CD14-positive monocyte (primary cell): Measurements from ENCODE around the gene TGM1. TPM values are rescaled to one million over a fixed set of nuclear protein-coding genes. Genes with fewer than 3 reads are reported as not detected.

Experiments used
- DNase-seq, 3 donors: peaks; one replicate each; pipeline ENCODE4 v3.0.0-alpha.2; 2011 to 2022
- H2AFZ ChIP-seq: 2 replicates; pipeline ENCODE4 v1.6.0; 2012; ENCODE audit warnings: mild to moderate bottlenecking, low read depth, low read length, inconsistent platforms; ENCODE audit not compliant: insufficient read depth, poor library complexity, severe bottlenecking
- H3K27ac ChIP-seq, 2 donors: 1 replicate in 1 of 2; 2 replicates in 1 of 2; pipeline ENCODE4 v1.5.1; 2012 to 2013; ENCODE audit warnings: low read length in 2 of 2, control low read depth in 1 of 2, inconsistent platforms in 1 of 2, low read depth in 1 of 2, mild to moderate bottlenecking in 1 of 2
- H3K27me3 ChIP-seq, 2 donors: one replicate each; pipeline versions ENCODE4 v1.6.0 to v1.6.1; 2011 to 2013; ENCODE audit warnings: low read length in 2 of 2; ENCODE audit not compliant: control insufficient read depth in 2 of 2, insufficient read depth in 2 of 2
- H3K36me3 ChIP-seq, 2 donors: replicated peaks in 1 of 2; 1 replicate in 1 of 2; 2 replicates in 1 of 2; pipeline versions ENCODE4 v1.5.1 to v1.6.1; 2012 to 2013; ENCODE audit warnings: low read length in 2 of 2, control low read depth in 1 of 2, inconsistent platforms in 1 of 2, mild to moderate bottlenecking in 1 of 2; ENCODE audit not compliant: insufficient read depth in 2 of 2, control insufficient read depth in 1 of 2
- H3K4me1 ChIP-seq, 2 donors: 1 replicate in 1 of 2; 2 replicates in 1 of 2; pipeline versions ENCODE4 v1.5.1 to v1.6.1; 2012 to 2013; ENCODE audit warnings: low read length in 2 of 2, control low read depth in 1 of 2, inconsistent platforms in 1 of 2, mild to moderate bottlenecking in 1 of 2, moderate library complexity in 1 of 2; ENCODE audit not compliant: insufficient read depth in 2 of 2, control insufficient read depth in 1 of 2
- H3K4me2 ChIP-seq: replicated peaks from 2 replicates; pipeline ENCODE3; 2012; ENCODE audit warnings: low read length, moderate library complexity, mild to moderate bottlenecking; ENCODE audit not compliant: poor library complexity, severe bottlenecking; ENCODE audit errors: extremely low read depth
- H3K4me3 ChIP-seq, 3 experiments: fragments of 200-600 bp in 1 of 3; sonication (generic) in 1 of 3; replicated peaks in 1 of 3; 1 replicate in 2 of 3; 2 replicates in 1 of 3; pipeline ENCODE4 v1.5.1; 2011 to 2013; ENCODE audit warnings: low read length in 3 of 3, mild to moderate bottlenecking in 3 of 3, control low read depth in 2 of 3, low read depth in 2 of 3, inconsistent platforms in 1 of 3, moderate library complexity in 1 of 3
- H3K79me2 ChIP-seq: 2 replicates; pipeline ENCODE4 v1.6.0; 2012; ENCODE audit warnings: mild to moderate bottlenecking, control low read depth, inconsistent platforms, low read length, moderate library complexity; ENCODE audit not compliant: insufficient read depth
- H3K9ac ChIP-seq: 2 replicates; pipeline ENCODE4 v1.6.0; 2017; ENCODE audit warnings: low read length, mild to moderate bottlenecking; ENCODE audit not compliant: insufficient read depth, poor library complexity, severe bottlenecking
- H3K9me3 ChIP-seq, 2 donors: replicated peaks in 1 of 2; 1 replicate in 1 of 2; 2 replicates in 1 of 2; pipeline versions ENCODE4 v1.5.1 to v1.6.1; 2012 to 2013; ENCODE audit warnings: low read length in 2 of 2, control low read depth in 1 of 2; ENCODE audit not compliant: control insufficient read depth in 1 of 2, insufficient read depth in 1 of 2
- H4K20me1 ChIP-seq: 2 replicates; pipeline ENCODE4 v1.6.0; 2012; ENCODE audit warnings: mild to moderate bottlenecking, low read length, control low read depth, moderate library complexity; ENCODE audit not compliant: insufficient read depth
- H3K27ac Mint-ChIP-seq, 7 donors: one replicate each; pipeline ENCODE4 v1.8.0; 2020; ENCODE audit warnings: mild to moderate bottlenecking in 7 of 7, mixed read lengths in 7 of 7, moderate library complexity in 6 of 7, inconsistent platforms in 2 of 7
- H3K27me3 Mint-ChIP-seq, 3 donors: one replicate each; pipeline ENCODE4 v1.8.0; 2021 to 2022; ENCODE audit warnings: low read depth in 3 of 3, mild to moderate bottlenecking in 3 of 3, mixed read lengths in 3 of 3, moderate library complexity in 3 of 3, inconsistent platforms in 1 of 3
- H3K36me3 Mint-ChIP-seq, 2 donors: one replicate each; pipeline ENCODE4 v1.8.0; 2020; ENCODE audit warnings: mixed read lengths in 2 of 2, inconsistent platforms in 1 of 2, mild to moderate bottlenecking in 1 of 2
- H3K4me1 Mint-ChIP-seq: one replicate; pipeline ENCODE4 v1.8.0; 2020; ENCODE audit warnings: mild to moderate bottlenecking, mixed read lengths
- H3K4me3 Mint-ChIP-seq, 2 donors: one replicate each; pipeline ENCODE4 v1.8.0; 2020; ENCODE audit warnings: mild to moderate bottlenecking in 2 of 2, mixed read lengths in 2 of 2, moderate library complexity in 1 of 2
- H3K9me3 Mint-ChIP-seq, 7 donors: one replicate each; pipeline ENCODE4 v1.8.0; 2020 to 2022; ENCODE audit warnings: mixed read lengths in 7 of 7, mild to moderate bottlenecking in 6 of 7, moderate library complexity in 6 of 7, inconsistent platforms in 2 of 7
- CTCF ChIP-seq: fragments of 200-600 bp; IDR thresholded peaks from one replicate; pipeline ENCODE4 v1.8.0; 2022; ENCODE audit warnings: antibody characterized with exemption, mild to moderate bottlenecking
- WGBS: methylation state at CpG from one replicate; pipeline ENCODE4 v1.1.5; 2013; ENCODE audit warnings: missing lambda C conversion rate; ENCODE audit not compliant: insufficient coverage; 5-methylcytosine and 5-hydroxymethylcytosine counted together
- intact Hi-C, 2 donors: fragments of 100-400 bp; cut with micrococcal nuclease; formaldehyde crosslinking; loops; one replicate each; pipeline versions ENCODE4 v1.15.0 to v1.15.1; 2023
- polyA plus RNA-seq, 3 donors: library from polyadenylated mRNA; depleted of rRNA in 1 of 3; unstranded in 2 of 3; stranded (reverse) in 1 of 3; fragments of 300-500 nt in 2 of 3; fragments of >200 nt in 1 of 3; fragmentation: Illumina TruSeq in 2 of 3; gene quantifications; 1 replicate in 2 of 3; 2 replicates in 1 of 3; pipeline ENCODE4 v1.2.3, GENCODE V29; 2012 to 2021

TGM1 gene
- polyA plus RNA-seq, 3 donors = 7.8 TPM; not detected in 2

GRCh38 chr14:24256960-24257359, 6.0 kb downstream of the TGM1 start:
- no peak overlapping the region for H2AFZ ChIP-seq
- Mint-ChIP-seq H3K9me3 (no peaks in the 10 kb centered on the region), H3K4me1 (no peaks in the 10 kb centered on the region), H3K27ac (peak overlapping the region in 1 of 7 donors; percentile 16), H3K27me3 (peaks cover 0 to 2% (median 0%) of the 10 kb centered on the region in 3 donors), H3K4me3 (no peak overlapping the region), H3K36me3 (peaks cover 72 to 84% of the 10 kb centered on the region in 2 donors)
- H3K4me3 ChIP-seq = no peak overlapping the region
- no peaks in the 10 kb centered on the region for H3K79me2 ChIP-seq
- intact Hi-C loops = no loop called here
- H3K9ac ChIP-seq = no peak overlapping the region
- peaks cover 47 to 85% of the 10 kb centered on the region in 2 donors for H3K36me3 ChIP-seq
- 93% methylated on average over 4 of the region's 4 CpGs for WGBS
- H3K27me3 ChIP-seq = no peaks in the 10 kb centered on the region
- H4K20me1 ChIP-seq = no peaks in the 10 kb centered on the region
- no peak overlapping the region for H3K4me2 ChIP-seq
- no peak overlapping the region for H3K27ac ChIP-seq
- DNase-seq = no peak
- TF ChIP-seq CTCF = no peak
- no peaks in the 10 kb centered on the region for H3K4me1 ChIP-seq
- no peaks in the 10 kb centered on the region for H3K9me3 ChIP-seq

- 94% methylated on average over 7 of the region's 12 CpGs for WGBS
- H3K36me3 Mint-ChIP-seq = peaks cover 70 to 80% of the 10 kb centered on the region in 2 donors
- Histone ChIP-seq H3K27me3 (no peaks in the 10 kb centered on the region), H2AFZ (no peak overlapping the region), H3K4me1 (no peaks in the 10 kb centered on the region), H3K9me3 (no peaks in the 10 kb centered on the region), H3K79me2 (no peaks in the 10 kb centered on the region), H3K4me2 (no peak overlapping the region), H3K27ac (no peak overlapping the region), H4K20me1 (no peaks in the 10 kb centered on the region), H3K4me3 (no peak overlapping the region), H3K9ac (no peak overlapping the region), H3K36me3 (peaks cover 52 to 83% of the 10 kb centered on the region in 2 donors)
- peaks cover under 1% of the 10 kb centered on the region for H3K4me1 Mint-ChIP-seq
- peaks cover 0 to 2% (median 0%) of the 10 kb centered on the region in 3 donors for H3K27me3 Mint-ChIP-seq
- no peaks in the 10 kb centered on the region for H3K9me3 Mint-ChIP-seq
- TF ChIP-seq CTCF = no peak
- no peak for DNase-seq
- no peak overlapping the region for H3K4me3 Mint-ChIP-seq
- H3K27ac Mint-ChIP-seq = peak overlapping the region in 1 of 7 donors; percentile 6
- intact Hi-C loops = no loop called here
Measured at GRCh38 chr14:24255931-24256711, 6.9 kb downstream of the TGM1 start.
